SK-N-MC (cell line): ENCODE data around the gene TMEM167A.

ENCODE experiments used
- EZH2 ChIP-seq: fragments of 200-600 bp; sonication (generic); IDR thresholded peaks from one replicate; pipeline ENCODE4 v1.6.1; 2017; ENCODE audit warnings: antibody characterized with exemption
- POLR2AphosphoS5 ChIP-seq: IDR thresholded peaks from 2 replicates; pipeline ENCODE4 v1.6.1; 2012; ENCODE audit warnings: mild to moderate bottlenecking, low read depth, low read length, borderline replicate concordance

DNA sequence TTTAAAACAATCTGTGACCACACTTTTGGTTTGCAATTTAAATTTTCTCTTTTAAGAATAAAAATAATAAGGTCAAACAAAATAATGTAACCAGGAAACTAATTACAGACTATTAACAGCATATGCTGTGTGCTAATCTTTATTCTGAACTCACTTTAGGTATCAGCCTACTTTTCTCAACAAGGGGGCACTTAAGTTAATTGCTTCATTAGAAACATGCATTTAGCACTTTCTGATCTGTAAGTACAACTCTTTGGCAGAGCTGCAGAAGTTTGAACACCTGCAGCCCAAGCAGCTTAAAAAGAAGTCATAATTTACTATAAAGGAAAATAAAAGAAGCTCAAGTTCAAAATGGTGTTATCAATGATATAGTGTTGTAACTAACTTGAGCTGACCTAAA lies 21.8 kb upstream of the TMEM167A start:
- no peak for TF ChIP-seq POLR2AphosphoS5
- TF ChIP-seq EZH2: no peak
